ENCODE data around the gene ANKRD42.

DNA sequence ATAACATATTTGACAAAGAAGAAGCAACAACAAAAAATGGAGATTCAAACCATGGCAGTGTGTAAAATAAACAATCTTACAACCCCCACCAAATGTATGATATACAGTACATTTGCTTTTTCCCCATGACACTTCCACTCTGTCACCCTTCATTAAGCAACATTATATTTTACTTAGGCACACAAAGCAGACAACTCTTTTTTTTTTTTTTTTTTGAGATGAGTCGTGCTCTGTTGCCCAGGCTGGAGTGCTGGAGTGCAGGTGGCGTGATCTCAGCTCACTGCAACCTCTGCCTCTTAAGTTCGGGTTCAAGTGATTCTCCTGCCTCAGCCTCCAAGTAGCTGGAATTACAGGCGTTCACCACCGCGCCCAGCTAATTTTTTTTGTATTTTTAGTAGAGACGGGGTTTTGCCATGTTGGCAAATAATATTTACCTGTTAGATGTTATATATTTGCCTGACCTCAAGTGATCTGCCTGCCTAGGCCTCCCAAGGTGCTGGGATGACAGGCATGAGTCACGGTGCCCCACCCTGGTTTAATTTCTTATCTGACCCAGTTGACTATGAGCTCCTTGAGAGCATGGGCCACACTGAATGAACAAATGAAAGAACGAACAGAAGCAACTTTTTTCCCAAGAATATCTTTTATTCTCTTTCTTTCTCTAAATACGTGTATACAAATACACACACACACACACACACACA, 42.1 kb upstream of the ANKRD42 start:
- TF ChIP-seq, protein P1, sequence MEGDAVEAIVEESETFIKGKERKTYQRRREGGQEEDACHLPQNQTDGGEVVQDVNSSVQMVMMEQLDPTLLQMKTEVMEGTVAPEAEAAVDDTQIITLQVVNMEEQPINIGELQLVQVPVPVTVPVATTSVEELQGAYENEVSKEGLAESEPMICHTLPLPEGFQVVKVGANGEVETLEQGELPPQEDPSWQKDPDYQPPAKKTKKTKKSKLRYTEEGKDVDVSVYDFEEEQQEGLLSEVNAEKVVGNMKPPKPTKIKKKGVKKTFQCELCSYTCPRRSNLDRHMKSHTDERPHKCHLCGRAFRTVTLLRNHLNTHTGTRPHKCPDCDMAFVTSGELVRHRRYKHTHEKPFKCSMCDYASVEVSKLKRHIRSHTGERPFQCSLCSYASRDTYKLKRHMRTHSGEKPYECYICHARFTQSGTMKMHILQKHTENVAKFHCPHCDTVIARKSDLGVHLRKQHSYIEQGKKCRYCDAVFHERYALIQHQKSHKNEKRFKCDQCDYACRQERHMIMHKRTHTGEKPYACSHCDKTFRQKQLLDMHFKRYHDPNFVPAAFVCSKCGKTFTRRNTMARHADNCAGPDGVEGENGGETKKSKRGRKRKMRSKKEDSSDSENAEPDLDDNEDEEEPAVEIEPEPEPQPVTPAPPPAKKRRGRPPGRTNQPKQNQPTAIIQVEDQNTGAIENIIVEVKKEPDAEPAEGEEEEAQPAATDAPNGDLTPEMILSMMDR (IDR thresholded peaks at IDR 0.05): no peak
- TF ChIP-seq POLR2A (IDR thresholded peaks at IDR 0.05): no peak

Data from heart left ventricle (tissue), 13 donors.